SU-DHL-6 (cell line): Measurements from ENCODE around the gene CRTC3.

Source experiments
- H2AFZ ChIP-seq: fragments of 200-600 bp; sonication (generic); 2 replicates; pipeline ENCODE4 v1.6.1; 2014; ENCODE audit warnings: low read depth, mild to moderate bottlenecking, moderate library complexity, mixed read lengths, antibody characterized with exemption, low read length; ENCODE audit not compliant: severe bottlenecking
- H3F3A ChIP-seq: fragments of 200-600 bp; shearing (Covaris generic); 2 replicates; pipeline ENCODE4 v1.6.0; 2016; ENCODE audit warnings: antibody characterized with exemption, mild to moderate bottlenecking; ENCODE audit not compliant: insufficient read depth
- H3K27ac ChIP-seq: fragments of 200-600 bp; sonication (generic); 2 replicates; pipeline ENCODE4 v1.5.1; 2016; ENCODE audit warnings: low read depth, mild to moderate bottlenecking, low read length, moderate library complexity, mixed read lengths
- H3K27me3 ChIP-seq: fragments of 200-600 bp; sonication (generic), shearing (Covaris generic); 2 replicates; pipeline ENCODE4 v1.6.0; 2014; ENCODE audit warnings: mild to moderate bottlenecking, low read length
- H3K36me3 ChIP-seq: fragments of 200-600 bp; sonication (generic); 2 replicates; pipeline ENCODE4 v1.6.1; 2014; ENCODE audit warnings: mild to moderate bottlenecking, low read length, mixed read lengths
- H3K4me2 ChIP-seq: fragments of 300-600, 200-600 bp; shearing (Covaris generic), sonication (generic); 2 replicates; pipeline ENCODE4 v1.6.0; 2014; ENCODE audit warnings: low read length, low read depth, mild to moderate bottlenecking; ENCODE audit not compliant: poor library complexity, severe bottlenecking
- H3K4me3 ChIP-seq: fragments of 200-600 bp; sonication (generic); 2 replicates; pipeline ENCODE4 v1.5.1; 2014; ENCODE audit warnings: antibody characterized with exemption, low read length, mild to moderate bottlenecking, mixed read lengths; ENCODE audit not compliant: insufficient read depth, poor library complexity, severe bottlenecking
- H3K79me2 ChIP-seq: fragments of 200-600 bp; sonication (generic); 2 replicates; pipeline ENCODE4 v1.6.1; 2014; ENCODE audit warnings: mild to moderate bottlenecking, low read length, moderate library complexity; ENCODE audit not compliant: insufficient read depth
- H3K9ac ChIP-seq: fragments of 200-600 bp; sonication (generic); 2 replicates; pipeline ENCODE4 v1.7.0; 2014; ENCODE audit warnings: mild to moderate bottlenecking, low read length
- H3K9me2 ChIP-seq: fragments of 200-600 bp; sonication (generic); replicated peaks from 2 replicates; pipeline ENCODE4 v1.6.1; 2014; ENCODE audit warnings: low read length; ENCODE audit not compliant: insufficient read depth
- H3K9me3 ChIP-seq: fragments of 200-600 bp; sonication (generic); 2 replicates; pipeline ENCODE4 v1.6.1; 2014; ENCODE audit warnings: low read length, mixed read lengths; ENCODE audit not compliant: insufficient read depth
- H4K20me1 ChIP-seq: fragments of 200-600 bp; sonication (generic); 2 replicates; pipeline ENCODE4 v1.6.1; 2014; ENCODE audit warnings: low read depth, mild to moderate bottlenecking, antibody characterized with exemption, low read length, moderate library complexity, mixed read lengths
- EZH2phosphoT487 ChIP-seq: fragments of 200-600 bp; sonication (generic), shearing (Covaris generic); conservative IDR thresholded peaks from 2 replicates; pipeline ENCODE4 v1.6.1; 2018; ENCODE audit warnings: mild to moderate bottlenecking, antibody characterized with exemption, low read length, moderate library complexity, mixed read lengths
- TF ChIP-seq, protein P1 (sequence below): fragments of 200-600 bp; sonication (generic); IDR thresholded peaks from one replicate; pipeline ENCODE4 v1.5.1; 2017; ENCODE audit warnings: antibody characterized with exemption, mild to moderate bottlenecking, low read length, moderate library complexity; ENCODE audit not compliant: insufficient read depth, poor library complexity, severe bottlenecking

Gene CRTC3

DNA sequence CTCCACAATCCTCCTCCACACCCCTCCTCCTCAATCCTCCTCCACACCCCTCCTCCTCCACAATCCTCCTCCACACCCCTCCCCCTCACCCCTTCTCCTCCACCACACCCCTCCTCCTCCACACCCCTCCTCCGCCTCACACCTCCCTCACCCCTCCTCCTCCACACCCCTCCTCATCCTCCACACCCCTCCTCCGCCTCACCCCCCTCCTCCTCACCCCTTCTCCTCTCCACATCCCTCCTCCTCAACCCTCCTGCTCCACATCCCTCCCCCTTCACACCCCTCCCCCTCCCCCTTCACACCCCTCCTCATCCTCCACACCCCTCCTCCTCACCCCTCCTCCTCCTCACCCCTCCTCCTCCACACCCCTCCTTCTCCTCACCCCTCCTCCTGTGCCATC lies 117.6 kb downstream of the CRTC3 start:
- no peak overlapping the region for H3K9ac ChIP-seq
- no peaks in the 10 kb centered on the region for H3K36me3 ChIP-seq
- no peaks in the 10 kb centered on the region for H3K9me3 ChIP-seq
- 0 out of 2 replicates have a peak, but pooled peaks cover 4% of the 10 kb centered on the region for H3F3A ChIP-seq
- no peak overlapping the region for H3K4me3 ChIP-seq
- H3K27me3 ChIP-seq: no peaks in the 10 kb centered on the region
- no peak overlapping the region for H2AFZ ChIP-seq
- H3K79me2 ChIP-seq: no peaks in the 10 kb centered on the region
- H3K9me2 ChIP-seq: no peaks in the 10 kb centered on the region
- TF ChIP-seq EZH2phosphoT487: no peak
- TF ChIP-seq, protein P1, sequence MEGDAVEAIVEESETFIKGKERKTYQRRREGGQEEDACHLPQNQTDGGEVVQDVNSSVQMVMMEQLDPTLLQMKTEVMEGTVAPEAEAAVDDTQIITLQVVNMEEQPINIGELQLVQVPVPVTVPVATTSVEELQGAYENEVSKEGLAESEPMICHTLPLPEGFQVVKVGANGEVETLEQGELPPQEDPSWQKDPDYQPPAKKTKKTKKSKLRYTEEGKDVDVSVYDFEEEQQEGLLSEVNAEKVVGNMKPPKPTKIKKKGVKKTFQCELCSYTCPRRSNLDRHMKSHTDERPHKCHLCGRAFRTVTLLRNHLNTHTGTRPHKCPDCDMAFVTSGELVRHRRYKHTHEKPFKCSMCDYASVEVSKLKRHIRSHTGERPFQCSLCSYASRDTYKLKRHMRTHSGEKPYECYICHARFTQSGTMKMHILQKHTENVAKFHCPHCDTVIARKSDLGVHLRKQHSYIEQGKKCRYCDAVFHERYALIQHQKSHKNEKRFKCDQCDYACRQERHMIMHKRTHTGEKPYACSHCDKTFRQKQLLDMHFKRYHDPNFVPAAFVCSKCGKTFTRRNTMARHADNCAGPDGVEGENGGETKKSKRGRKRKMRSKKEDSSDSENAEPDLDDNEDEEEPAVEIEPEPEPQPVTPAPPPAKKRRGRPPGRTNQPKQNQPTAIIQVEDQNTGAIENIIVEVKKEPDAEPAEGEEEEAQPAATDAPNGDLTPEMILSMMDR: no peak
- H4K20me1 ChIP-seq: no peaks in the 10 kb centered on the region
- no peak overlapping the region for H3K4me2 ChIP-seq
- H3K27ac ChIP-seq: no peak overlapping the region

DNA sequence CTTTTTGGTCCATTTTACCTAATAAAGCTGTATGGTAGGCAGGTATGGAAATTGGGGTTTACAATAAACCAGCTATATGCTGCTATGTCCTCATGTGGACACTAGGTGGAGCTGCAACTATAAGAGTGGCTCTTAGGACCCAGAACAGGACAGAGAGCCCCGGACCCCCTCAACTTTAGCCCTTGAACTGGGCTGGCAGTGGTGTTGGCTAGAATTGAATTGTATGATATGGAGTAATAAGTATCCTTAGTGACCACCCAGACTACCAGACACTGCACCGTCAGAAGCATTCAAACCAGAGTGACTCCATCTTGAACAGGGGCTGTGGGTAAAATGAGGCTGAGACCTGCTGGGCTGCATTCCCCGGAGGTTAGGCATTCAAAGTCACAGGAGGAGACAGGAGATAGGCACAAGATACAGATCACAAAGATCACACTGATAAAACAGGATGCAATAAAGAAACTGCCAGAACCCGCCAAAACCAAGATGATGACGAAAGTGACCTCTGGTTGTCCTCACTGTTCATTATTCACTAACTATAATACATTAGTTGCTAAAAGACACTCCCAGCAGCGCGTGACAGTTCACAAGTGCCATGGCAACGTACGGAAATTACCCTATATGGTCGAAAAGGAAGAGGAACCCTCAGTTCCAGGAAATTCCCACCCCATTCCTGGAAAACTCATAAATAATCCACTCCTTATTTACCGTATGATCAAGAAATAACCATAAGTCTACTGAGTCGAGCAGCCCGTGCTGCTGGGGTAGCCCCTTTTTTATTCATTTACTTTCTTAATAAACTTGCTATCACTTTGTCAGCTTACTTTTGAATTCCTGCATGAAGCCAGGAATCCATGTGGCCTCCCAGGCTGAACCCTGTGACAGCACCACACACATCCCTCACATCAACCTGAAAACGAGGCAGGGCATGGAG lies 118.7 kb downstream of the CRTC3 start:
- Histone ChIP-seq H2AFZ (no peak overlapping the region), H3K27ac (no peak overlapping the region), H3K4me3 (no peak overlapping the region), H4K20me1 (no peaks in the 10 kb centered on the region), H3K36me3 (no peaks in the 10 kb centered on the region), H3K9ac (no peak overlapping the region), H3F3A (0 out of 2 replicates have a peak, but pooled peaks cover 4% of the 10 kb centered on the region), H3K27me3 (no peaks in the 10 kb centered on the region), H3K4me2 (no peak overlapping the region), H3K79me2 (no peaks in the 10 kb centered on the region), H3K9me2 (no peaks in the 10 kb centered on the region), H3K9me3 (no peaks in the 10 kb centered on the region)
- TF ChIP-seq, protein P1: peak; percentile 82
- TF ChIP-seq EZH2phosphoT487: no peak

DNA sequence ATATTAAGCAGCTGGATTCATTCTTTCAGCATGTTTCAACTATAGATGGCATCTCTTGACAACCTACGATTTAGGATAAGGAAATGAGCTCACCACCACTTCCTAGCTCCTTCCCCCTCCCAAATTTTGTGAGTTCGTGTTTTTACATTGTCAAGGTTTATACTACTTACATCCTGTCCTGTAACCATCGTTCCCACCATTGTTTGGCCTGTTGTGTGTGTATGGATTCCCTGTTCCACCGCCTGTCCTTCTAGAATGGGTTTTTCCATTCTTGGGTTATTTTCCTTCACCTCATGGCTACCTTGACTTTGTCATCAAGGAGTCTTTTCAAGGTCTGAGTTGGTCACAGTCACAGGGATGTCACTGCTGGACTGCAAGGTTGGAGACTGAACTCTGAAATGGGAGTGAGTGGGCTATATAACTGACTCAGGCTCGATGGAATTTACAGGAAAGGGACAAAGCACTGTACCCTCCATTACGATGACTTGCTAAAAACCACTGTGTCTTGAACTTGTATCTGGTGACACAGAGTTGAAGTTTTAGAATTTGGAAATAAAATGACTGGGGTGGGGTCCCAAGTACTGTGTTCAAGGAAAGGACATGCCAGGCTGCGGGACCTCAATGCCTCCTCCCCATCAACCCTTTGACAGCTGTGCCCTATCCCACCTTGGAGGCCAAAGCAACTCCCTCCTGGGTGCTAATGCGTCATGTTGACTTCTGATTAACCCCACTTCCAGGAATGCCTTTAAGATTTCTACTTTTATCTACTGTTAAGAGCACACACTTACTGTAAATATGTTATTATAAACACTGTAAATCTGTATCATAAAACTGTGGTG lies 120.6 kb downstream of the CRTC3 start:
- no peaks in the 10 kb centered on the region for H3K9me2 ChIP-seq
- no peaks in the 10 kb centered on the region for H4K20me1 ChIP-seq
- no peak overlapping the region for H3K4me2 ChIP-seq
- H3K4me3 ChIP-seq: no peak overlapping the region
- TF ChIP-seq, protein P1: no peak
- no peak for TF ChIP-seq EZH2phosphoT487
- H2AFZ ChIP-seq: no peak overlapping the region
- no peak overlapping the region for H3K27ac ChIP-seq
- no peaks in the 10 kb centered on the region for H3K36me3 ChIP-seq
- H3F3A ChIP-seq: 0 out of 2 replicates have a peak, but pooled peaks cover 4% of the 10 kb centered on the region
- H3K9me3 ChIP-seq: no peaks in the 10 kb centered on the region
- H3K27me3 ChIP-seq: no peaks in the 10 kb centered on the region
- H3K79me2 ChIP-seq: no peaks in the 10 kb centered on the region
- no peak overlapping the region for H3K9ac ChIP-seq
